DMS 273 (cell line): ENCODE results near the gene OR51F2.
"Not testable (repeated sequence)": the region's sequence is repeated elsewhere in the genome, so short reads cannot be mapped to it uniquely, and the experiment has no call there.

Source experiments
- DNase-seq: peaks from one replicate; lab custom pipeline; 2025; ENCODE audit not compliant: unreplicated experiment; lab: John Stamatoyannopoulos, UW

Gene OR51F2

GRCh38 chr11:4821021-4821420, at the start of gene OR51F2:
TSS of gene OR51F2 (plus strand) at chr11:4821321. CDS start at chr11:4821422, 101 bp downstream.
- DNase-seq = no peak

GRCh38 chr11:4782454-4782853, 38.7 kb upstream of the OR51F2 start:
- no peak for DNase-seq

GRCh38 chr11:4797206-4797605, 23.9 kb upstream of the OR51F2 start:
- DNase-seq = no peak

GRCh38 chr11:4798427-4799183, 22.5 kb upstream of the OR51F2 start:
- DNase-seq = no peak

- DNase-seq = not testable (repeated sequence)
Measured at GRCh38 chr11:4801316-4801715, 19.8 kb upstream of the OR51F2 start.

- no peak for DNase-seq
Measured at GRCh38 chr11:4804280-4804679, 16.8 kb upstream of the OR51F2 start, which contains the start of gene OR52R1. TSS of gene OR52R1 (minus strand) at chr11:4804380. CDS start at chr11:4804380, 0 bp downstream.

- no peak for DNase-seq
Measured at GRCh38 chr11:4808476-4808875, 12.6 kb upstream of the OR51F2 start.

- no peak for DNase-seq
Measured at GRCh38 chr11:4809246-4809645, 11.9 kb upstream of the OR51F2 start.

- DNase-seq = no peak
Measured at GRCh38 chr11:4825132-4825531, 4.0 kb downstream of the OR51F2 start.

- DNase-seq = no peak
Measured at GRCh38 chr11:4826425-4826824, 5.3 kb downstream of the OR51F2 start.

- no peak for DNase-seq
Measured at GRCh38 chr11:4830346-4830745, 9.2 kb downstream of the OR51F2 start.

- no peak for DNase-seq
Measured at GRCh38 chr11:4830909-4831308, 9.8 kb downstream of the OR51F2 start.

GRCh38 chr11:4839851-4840549, 18.9 kb downstream of the OR51F2 start:
- no peak for DNase-seq

GRCh38 chr11:4848908-4849532, 27.9 kb downstream of the OR51F2 start, which contains the start of gene OR51S1:
TSS of gene OR51S1 (minus strand) at chr11:4849208. CDS start at chr11:4849208, 0 bp downstream.
- no peak for DNase-seq

GRCh38 chr11:4851033-4851432, 29.9 kb downstream of the OR51F2 start:
- no peak for DNase-seq

GRCh38 chr11:4854286-4854685, 33.2 kb downstream of the OR51F2 start:
- DNase-seq = not testable (repeated sequence)

GRCh38 chr11:4862447-4863236, 41.5 kb downstream of the OR51F2 start:
- no peak for DNase-seq

GRCh38 chr11:4863876-4864275, 42.8 kb downstream of the OR51F2 start:
- DNase-seq = no peak

- no peak for DNase-seq
Measured at GRCh38 chr11:4865855-4866254, 44.7 kb downstream of the OR51F2 start.
